H9 (cell line): ENCODE results near the gene COMT. TPM values are rescaled to one million over a fixed set of nuclear protein-coding genes. Genes with fewer than 3 reads are reported as not detected.

Source experiments
- DNase-seq: peaks from one replicate; pipeline ENCODE4 v3.0.0-alpha.2; 2017
- H2AFZ ChIP-seq: one replicate; pipeline ENCODE4 v1.6.1; 2013; ENCODE audit warnings: mild to moderate bottlenecking, low read length, control low read depth, moderate library complexity
- H2AK5ac ChIP-seq: 2 replicates; pipeline ENCODE4 v1.6.1; 2013; ENCODE audit warnings: low read length, control low read depth, mixed read lengths; ENCODE audit not compliant: insufficient read length
- H2BK120ac ChIP-seq: one replicate; pipeline ENCODE4 v1.6.1; 2013; ENCODE audit warnings: low read depth, mild to moderate bottlenecking, low read length, control low read depth, inconsistent platforms; ENCODE audit not compliant: poor library complexity, severe bottlenecking
- H2BK12ac ChIP-seq: 2 replicates; pipeline ENCODE4 v1.6.1; 2013; ENCODE audit warnings: low read length, control low read depth, mixed read lengths, low read depth; ENCODE audit not compliant: insufficient read length
- H2BK15ac ChIP-seq: 2 replicates; pipeline ENCODE4 v1.6.1; 2013; ENCODE audit warnings: low read depth, low read length, control low read depth
- H2BK20ac ChIP-seq: one replicate; pipeline ENCODE4 v1.6.1; 2013; ENCODE audit warnings: low read depth, mild to moderate bottlenecking, low read length, control low read depth, inconsistent platforms; ENCODE audit not compliant: poor library complexity, severe bottlenecking
- H2BK5ac ChIP-seq: 2 replicates; pipeline ENCODE4 v1.6.1; 2013; ENCODE audit warnings: low read length, control low read depth, mixed read lengths; ENCODE audit not compliant: insufficient read length
- H3K14ac ChIP-seq: 2 replicates; pipeline ENCODE4 v1.6.1; 2013; ENCODE audit warnings: low read length, control low read depth; ENCODE audit not compliant: insufficient read depth
- H3K18ac ChIP-seq: 2 replicates; pipeline ENCODE4 v1.6.1; 2013; ENCODE audit warnings: low read depth, mild to moderate bottlenecking, mixed read lengths, low read length, control low read depth; ENCODE audit not compliant: insufficient read length
- H3K23ac ChIP-seq: 2 replicates; pipeline ENCODE4 v1.6.1; 2013; ENCODE audit warnings: low read length, control low read depth, mixed read lengths, low read depth; ENCODE audit not compliant: insufficient read length
- H3K23me2 ChIP-seq: 2 replicates; pipeline ENCODE4 v1.6.1; 2013; ENCODE audit warnings: low read depth, mild to moderate bottlenecking, mixed read lengths, low read length, control low read depth; ENCODE audit not compliant: insufficient read length, poor library complexity, severe bottlenecking
- H3K27ac ChIP-seq: 2 replicates; pipeline ENCODE4 v1.5.1; 2013; ENCODE audit warnings: low read length, control low read depth, mixed read lengths, low read depth; ENCODE audit not compliant: insufficient read length
- H3K27me3 ChIP-seq: 2 replicates; pipeline ENCODE4 v1.6.1; 2013; ENCODE audit warnings: low read length, control low read depth, inconsistent platforms; ENCODE audit not compliant: insufficient read depth
- H3K4ac ChIP-seq: 2 replicates; pipeline ENCODE4 v1.6.1; 2013; ENCODE audit warnings: low read depth, mild to moderate bottlenecking, control low read depth, inconsistent platforms, low read length, moderate library complexity
- H3K4me1 ChIP-seq: 2 replicates; pipeline ENCODE4 v1.6.1; 2013; ENCODE audit warnings: low read length, control low read depth, inconsistent platforms; ENCODE audit not compliant: insufficient read depth
- H3K4me2 ChIP-seq: 2 replicates; pipeline ENCODE4 v1.6.1; 2013; ENCODE audit warnings: low read length, control low read depth, mixed read lengths; ENCODE audit not compliant: insufficient read length, insufficient read depth
- H3K56ac ChIP-seq: 2 replicates; pipeline ENCODE4 v1.6.1; 2013; ENCODE audit warnings: low read depth, mild to moderate bottlenecking, mixed read lengths, low read length, control low read depth; ENCODE audit not compliant: insufficient read length
- H3K79me1 ChIP-seq: 2 replicates; pipeline ENCODE4 v1.6.1; 2013; ENCODE audit warnings: low read depth, mild to moderate bottlenecking, moderate library complexity, low read length, control low read depth, inconsistent platforms; ENCODE audit not compliant: insufficient read depth, poor library complexity, severe bottlenecking
- H3K79me2 ChIP-seq: 2 replicates; pipeline ENCODE4 v1.6.1; 2013; ENCODE audit warnings: low read length, control low read depth, inconsistent platforms; ENCODE audit not compliant: insufficient read depth
- H3K9ac ChIP-seq: 2 replicates; pipeline ENCODE4 v1.6.1; 2013; ENCODE audit warnings: low read length, control low read depth, mixed read lengths; ENCODE audit not compliant: insufficient read length; ENCODE audit errors: extremely low read depth
- H3K9me3 ChIP-seq: one replicate; pipeline ENCODE4 v1.6.1; 2013; ENCODE audit warnings: low read depth, low read length, inconsistent platforms; ENCODE audit not compliant: control insufficient read depth
- H3T11ph ChIP-seq: one replicate; pipeline ENCODE4 v1.6.1; 2013; ENCODE audit warnings: mild to moderate bottlenecking, low read length, control low read depth, inconsistent platforms
- H4K20me1 ChIP-seq: one replicate; pipeline ENCODE4 v1.6.1; 2013; ENCODE audit not compliant: control insufficient read depth, insufficient read length, insufficient read depth
- H4K5ac ChIP-seq: 2 replicates; pipeline ENCODE4 v1.6.1; 2013; ENCODE audit warnings: low read depth, mild to moderate bottlenecking, mixed read lengths, low read length, control low read depth; ENCODE audit not compliant: insufficient read length
- H4K8ac ChIP-seq: replicated peaks from 2 replicates; pipeline ENCODE4 v1.6.1; 2013; ENCODE audit warnings: low read length, control low read depth, mixed read lengths, low read depth; ENCODE audit not compliant: insufficient read length
- H4K91ac ChIP-seq: 2 replicates; pipeline ENCODE4 v1.6.1; 2013; ENCODE audit warnings: low read depth, mild to moderate bottlenecking, moderate library complexity, mixed read lengths, low read length, control low read depth; ENCODE audit not compliant: insufficient read length
- H3K27ac Mint-ChIP-seq, 3 experiments: 2 replicates in 2 of 3; 3 replicates in 1 of 3; pipeline ENCODE4 v1.8.0; 2020 to 2021; ENCODE audit warnings: mixed read lengths in 3 of 3, mild to moderate bottlenecking in 1 of 3, moderate library complexity in 1 of 3
- H3K27me3 Mint-ChIP-seq: 2 replicates; pipeline ENCODE4 v1.8.0; 2021; ENCODE audit warnings: low read depth, mild to moderate bottlenecking, moderate library complexity, mixed read lengths
- H3K36me3 Mint-ChIP-seq, 3 experiments: 2 replicates in 2 of 3; 3 replicates in 1 of 3; pipeline ENCODE4 v1.8.0; 2020 to 2021; ENCODE audit warnings: low read depth in 3 of 3, mixed read lengths in 3 of 3; ENCODE audit not compliant: insufficient read depth in 1 of 3
- H3K4me1 Mint-ChIP-seq, 2 experiments: 2 replicates each; pipeline ENCODE4 v1.8.0; 2020; ENCODE audit warnings: mixed read lengths in 2 of 2
- H3K4me3 Mint-ChIP-seq, 2 experiments: 2 replicates in 1 of 2; 3 replicates in 1 of 2; pipeline ENCODE4 v1.8.0; 2020 to 2021; ENCODE audit warnings: mild to moderate bottlenecking in 2 of 2, mixed read lengths in 2 of 2, moderate library complexity in 1 of 2
- H3K9me3 Mint-ChIP-seq, 2 experiments: 2 replicates in 1 of 2; 3 replicates in 1 of 2; pipeline ENCODE4 v1.8.0; 2020; ENCODE audit warnings: mild to moderate bottlenecking in 2 of 2, mixed read lengths in 2 of 2, moderate library complexity in 1 of 2
- CTCF ChIP-seq: fragments of 200-600 bp; sonication (generic); conservative IDR thresholded peaks from 3 replicates; pipeline ENCODE4 v1.8.0; 2021; ENCODE audit warnings: antibody characterized with exemption, mild to moderate bottlenecking
- WGBS: extraction: QIAGEN DNeasy Blood & Tissue Kit; methylation state at CpG from one replicate; pipeline ENCODE4 v1.1.7; 2013; ENCODE audit warnings: missing lambda C conversion rate, low lambda C conversion rate, mixed read lengths; ENCODE audit not compliant: insufficient read length; ENCODE audit errors: extremely low coverage; 5-methylcytosine and 5-hydroxymethylcytosine counted together
- total RNA-seq: library from RNA; stranded (reverse); gene quantifications from 2 replicates; pipeline ENCODE4 v1.2.1, GENCODE V29; 2021

The COMT gene
- total RNA-seq, 1 experiment from 2014 or later: 42.2 TPM

- Histone ChIP-seq H3K56ac (no peak overlapping the region), H3K27me3 (no peaks in the 10 kb centered on the region), H3K4me1 (peaks cover 2% of the 10 kb centered on the region; the same call in 1 of the 2 replicates), H2BK12ac (no peak overlapping the region), H3K18ac (no peak overlapping the region), H2BK5ac (no peak overlapping the region), H3T11ph (no peak overlapping the region), H3K4ac (no peak overlapping the region), H2BK120ac (no peak overlapping the region), H3K4me2 (no peak overlapping the region), H3K9me3 (no peaks in the 10 kb centered on the region), H3K23ac (no peak overlapping the region), H4K91ac (no peak overlapping the region), H4K5ac (no peak overlapping the region), H3K14ac (no peak overlapping the region), H2AK5ac (no peak overlapping the region), H4K8ac (no peak overlapping the region), H3K9ac (no peak overlapping the region), H3K23me2 (no peaks in the 10 kb centered on the region), H2BK20ac (no peak overlapping the region), H2AFZ (no peak overlapping the region), H3K27ac (no peak overlapping the region), H3K79me2 (no peaks in the 10 kb centered on the region), H3K79me1 (no peaks in the 10 kb centered on the region), H4K20me1 (no peaks in the 10 kb centered on the region), H2BK15ac (no peak overlapping the region)
- WGBS: no CpG with 5 or more reads among the region's 12 CpGs
- no peak for DNase-seq
- Mint-ChIP-seq H3K4me3 (no peak overlapping the region), H3K36me3 (peaks cover 0 to 24% (median 21%) of the 10 kb centered on the region in 3 experiments; a peak in 3 of 7 replicates), H3K27me3 (no peaks in the 10 kb centered on the region; the same call in 1 of the 2 replicates), H3K27ac (no peak overlapping the region), H3K9me3 (no peaks in the 10 kb centered on the region), H3K4me1 (peaks cover 21 to 30% of the 10 kb centered on the region in 2 experiments)
- TF ChIP-seq CTCF: no peak
Observed at GRCh38 chr22:19963863-19964642, 22.5 kb downstream of the COMT start.
